GM19238 (cell line): ENCODE data around the gene PIANP.
"Not testable (repeated sequence)": the region's sequence is repeated elsewhere in the genome, so short reads cannot be mapped to it uniquely, and the experiment has no call there.

ENCODE experiments used
- DNase-seq: peaks from one replicate; pipeline ENCODE4 v3.0.0; 2011; ENCODE audit warnings: low spot score; ENCODE audit not compliant: insufficient read length

The PIANP gene

GRCh38 chr12:6708351-6708750, 7.7 kb upstream of the PIANP start:
- DNase-seq = not testable (repeated sequence)

GRCh38 chr12:6703631-6704030, 3.0 kb upstream of the PIANP start:
- DNase-seq = no peak

GRCh38 chr12:6701078-6701768, 608 bp upstream of the PIANP start:
- DNase-seq = no peak

- no peak for DNase-seq
These were observed 498 bp downstream of the PIANP start for GRCh38 chr12:6699989-6700645.

GRCh38 chr12:6699259-6699988, 1.2 kb downstream of the PIANP start:
- DNase-seq = no peak

- no peak for DNase-seq
These were observed 2.1 kb downstream of the PIANP start for GRCh38 chr12:6698352-6699046.

GRCh38 chr12:6697584-6698351, 2.8 kb downstream of the PIANP start:
- DNase-seq = no peak

- DNase-seq = no peak
These were observed 3.7 kb downstream of the PIANP start for GRCh38 chr12:6696690-6697583.

GRCh38 chr12:6695313-6696045, 5.1 kb downstream of the PIANP start:
- no peak for DNase-seq

GRCh38 chr12:6694701-6695100, 5.9 kb downstream of the PIANP start:
- DNase-seq = no peak

GRCh38 chr12:6693832-6694355, 6.7 kb downstream of the PIANP start:
- no peak for DNase-seq

GRCh38 chr12:6692888-6693287, 7.7 kb downstream of the PIANP start:
- DNase-seq = no peak

GRCh38 chr12:6691473-6691872, 9.1 kb downstream of the PIANP start:
- no peak for DNase-seq

GRCh38 chr12:6688999-6689882, 11.4 kb downstream of the PIANP start, which contains the start of gene ZNF384:
ZNF384 (minus strand) TSS chr12:6689375; CDS start chr12:6679520, 9,855 bp downstream.
- DNase-seq = peak; percentile 97

GRCh38 chr12:6688543-6688998, 12.0 kb downstream of the PIANP start:
- DNase-seq = no peak

GRCh38 chr12:6685814-6686213, 14.8 kb downstream of the PIANP start:
- no peak for DNase-seq

- no peak for DNase-seq
These were observed 16.0 kb downstream of the PIANP start for GRCh38 chr12:6684609-6685008.

GRCh38 chr12:6676962-6677361, 23.7 kb downstream of the PIANP start:
- DNase-seq = no peak
